Thyroid gland (tissue), 4 donors: ENCODE results near the gene OXTR. TPM values are rescaled to one million over a fixed set of nuclear protein-coding genes. Genes with fewer than 3 reads are reported as not detected.

Source experiments
- DNase-seq, 2 donors: peaks; one replicate each; pipeline ENCODE4 v3.0.0-alpha.2; 2019
- H3K27ac ChIP-seq, 3 donors: fragments of 200-600 bp; sonication (generic); 1 replicate in 2 of 3; 2 replicates in 1 of 3; pipeline ENCODE4 v1.5.1; 2016 to 2019; ENCODE audit warnings: mild to moderate bottlenecking in 1 of 3, moderate library complexity in 1 of 3
- H3K27me3 ChIP-seq: fragments of 200-600 bp; sonication (generic); one replicate; pipeline ENCODE4 v1.5.1; 2019
- H3K36me3 ChIP-seq, 2 donors: fragments of 200-600 bp; sonication (generic); one replicate each; pipeline ENCODE4 v1.5.1; 2016 to 2019
- H3K4me1 ChIP-seq, 2 donors: fragments of 200-600 bp; sonication (generic); one replicate each; pipeline ENCODE4 v1.5.1; 2017 to 2019
- H3K4me3 ChIP-seq, 3 donors: fragments of 200-600 bp; sonication (generic); replicated peaks in 1 of 3; 1 replicate in 2 of 3; 2 replicates in 1 of 3; pipeline ENCODE4 v1.5.1; 2016; ENCODE audit warnings: mild to moderate bottlenecking in 1 of 3
- H3K9me3 ChIP-seq: fragments of 200-600 bp; sonication (generic); one replicate; pipeline ENCODE4 v1.5.1; 2017
- CTCF ChIP-seq, 6 experiments: fragments of 200-600 bp in 3 of 6; fragments of 450-650 bp in 3 of 6; sonication (generic) in 3 of 6; IDR thresholded peaks; one replicate each; pipeline ENCODE4 v1.5.1; 2016 to 2019; ENCODE audit warnings: antibody characterized with exemption in 6 of 6, mild to moderate bottlenecking in 2 of 6, inconsistent platforms in 1 of 6, moderate library complexity in 1 of 6
- POLR2A ChIP-seq, 2 donors: fragments of 450-650 bp; IDR thresholded peaks; one replicate each; pipeline ENCODE4 v1.6.1; 2017; ENCODE audit warnings: antibody characterized with exemption in 2 of 2, mild to moderate bottlenecking in 2 of 2, moderate library complexity in 1 of 2
- WGBS, 2 donors: methylation state at CpG; one replicate each; pipeline ENCODE4 v1.1.5; 2017; 5-methylcytosine and 5-hydroxymethylcytosine counted together
- intact Hi-C: fragments of 100-400 bp; cut with DNase I; formaldehyde crosslinking; loops from one replicate; pipeline ENCODE4 v1.15.1; 2023
- total RNA-seq, 4 donors: library from RNA; depleted of rRNA; stranded (reverse); fragments of >200 nt; gene quantifications; one replicate each; pipeline ENCODE4 v1.2.3, GENCODE V29; 2016

OXTR gene
- under 1 TPM; 0.13 to 0.56 (median 0.39) TPM for total RNA-seq

GRCh38 chr3:8769088-8769822 is at the start of gene OXTR:
Gene OXTR, minus strand, starts transcription at chr3:8769613. Its CDS starts 1,426 bp downstream, at chr3:8768187.
- Histone ChIP-seq H3K27me3 (peaks cover 14% of the 10 kb centered on the region), H3K4me3 (no peak within 1 kb of the TSS), H3K4me1 (peaks cover 5 to 23% of the 10 kb centered on the region in 2 donors), H3K36me3 (no peaks in the 10 kb centered on the region), H3K27ac (no peak within 1 kb of the TSS), H3K9me3 (no peaks in the 10 kb centered on the region)
- WGBS, 2 donors: 10 to 11% methylated on average over 20 to 37 of the region's 53 CpGs
- TF ChIP-seq CTCF (IDR thresholded peaks at IDR 0.05): peak; percentile 46 to 98 (median 84)
- no peak for TF ChIP-seq POLR2A (IDR thresholded peaks at IDR 0.05)
- peak; percentile 29 to 36 for DNase-seq
- intact Hi-C loops: no loop called here

- H3K4me3 ChIP-seq: no peak overlapping the region
- intact Hi-C loops: no loop called here
- no peaks in the 10 kb centered on the region for H3K27me3 ChIP-seq
- H3K4me1 ChIP-seq: no peaks in the 10 kb centered on the region
- H3K36me3 ChIP-seq: no peaks in the 10 kb centered on the region
- WGBS, 2 donors: 90 to 96% methylated on average over 2 of the region's 2 CpGs
- H3K9me3 ChIP-seq: no peaks in the 10 kb centered on the region
- DNase-seq: no peak
- no peak for TF ChIP-seq POLR2A (IDR thresholded peaks at IDR 0.05)
- TF ChIP-seq CTCF (IDR thresholded peaks at IDR 0.05): no peak
- H3K27ac ChIP-seq: no peak overlapping the region
Observed at GRCh38 chr3:8817486-8817885, 48.1 kb upstream of the OXTR start.

GRCh38 chr3:8816106-8816505 is 46.7 kb upstream of the OXTR start:
- no peaks in the 10 kb centered on the region for H3K36me3 ChIP-seq
- TF ChIP-seq POLR2A (IDR thresholded peaks at IDR 0.05): no peak
- TF ChIP-seq CTCF (IDR thresholded peaks at IDR 0.05): no peak
- H3K27me3 ChIP-seq: no peaks in the 10 kb centered on the region
- no peak overlapping the region for H3K4me3 ChIP-seq
- DNase-seq: no peak
- no peak overlapping the region for H3K27ac ChIP-seq
- no peaks in the 10 kb centered on the region for H3K9me3 ChIP-seq
- WGBS, 2 donors: 92 to 96% methylated on average over 6 of the region's 6 CpGs
- intact Hi-C loops: no loop called here
- no peaks in the 10 kb centered on the region for H3K4me1 ChIP-seq

DNA sequence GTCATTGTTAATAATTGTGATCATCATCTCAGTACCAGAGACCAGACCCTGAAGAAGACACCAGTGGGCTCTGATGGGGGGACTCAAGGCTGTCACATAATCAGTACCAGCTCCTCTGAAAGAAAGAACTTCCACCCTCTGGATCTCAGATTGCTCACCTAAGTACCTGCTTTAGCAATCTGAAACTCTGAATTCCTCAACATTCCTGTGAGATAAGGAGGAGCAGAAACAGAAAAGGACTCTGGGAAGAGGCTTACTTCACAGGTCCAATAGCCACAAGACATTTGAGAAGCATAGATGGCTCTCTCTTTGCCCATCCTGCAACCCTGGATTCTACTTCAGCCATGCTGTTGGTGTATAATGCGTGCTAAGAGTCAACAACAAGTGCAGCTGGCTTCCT is 44.0 kb upstream of the OXTR start:
- DNase-seq: no peak
- H3K36me3 ChIP-seq: no peaks in the 10 kb centered on the region
- intact Hi-C loops: no loop called here
- no peaks in the 10 kb centered on the region for H3K9me3 ChIP-seq
- no peaks in the 10 kb centered on the region for H3K4me1 ChIP-seq
- TF ChIP-seq CTCF (IDR thresholded peaks at IDR 0.05): no peak
- H3K27me3 ChIP-seq: no peaks in the 10 kb centered on the region
- no peak overlapping the region for H3K27ac ChIP-seq
- WGBS, 2 donors: 57 to 100% methylated on average over 1 of the region's 1 CpG
- no peak overlapping the region for H3K4me3 ChIP-seq

DNA sequence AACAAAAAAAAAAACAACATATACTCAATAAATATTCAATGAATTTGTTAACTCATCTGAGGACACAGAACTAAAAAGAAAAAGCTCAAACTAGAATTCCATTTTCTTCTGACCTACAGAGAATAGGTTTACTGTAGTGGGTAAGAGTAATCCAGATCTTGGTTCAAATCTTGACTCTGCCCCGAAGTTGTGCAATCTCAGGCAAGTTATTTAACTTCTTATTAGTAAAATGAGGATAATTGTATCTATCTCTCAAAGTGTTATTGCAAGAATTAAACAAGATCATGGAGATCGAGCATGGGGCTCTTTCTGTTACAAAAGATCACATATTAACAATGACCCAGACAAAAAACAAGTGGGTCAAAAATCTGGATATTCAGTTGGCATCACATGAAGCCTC is 41.1 kb upstream of the OXTR start:
- Histone ChIP-seq H3K4me1 (no peaks in the 10 kb centered on the region), H3K27me3 (no peaks in the 10 kb centered on the region), H3K9me3 (no peaks in the 10 kb centered on the region), H3K36me3 (no peaks in the 10 kb centered on the region), H3K4me3 (no peak overlapping the region), H3K27ac (no peak overlapping the region)
- no peak for TF ChIP-seq CTCF (IDR thresholded peaks at IDR 0.05)
- no peak for DNase-seq
- 87 to 93% methylated on average over 2 of the region's 2 CpGs for WGBS, 2 donors
- intact Hi-C loops: no loop called here
